Breast epithelium (tissue), 3 donors: ENCODE results near the gene SIN3B.

Experiments
- POLR2A ChIP-seq: fragments of 450-650 bp; IDR thresholded peaks from one replicate; pipeline ENCODE4 v1.6.1; 2016; ENCODE audit warnings: antibody characterized with exemption, mild to moderate bottlenecking, moderate library complexity
- POLR2AphosphoS5 ChIP-seq, 3 donors: sonication (generic); formaldehyde crosslinking; IDR thresholded peaks; one replicate each; pipeline ENCODE4 v1.6.1; 2017; ENCODE audit warnings: antibody characterized with exemption in 3 of 3
- TF ChIP-seq, protein P1 (sequence below), 3 donors: fragments of 450-650 bp; IDR thresholded peaks; one replicate each; pipeline ENCODE4 v1.5.1; 2016 to 2017; ENCODE audit warnings: antibody characterized with exemption in 3 of 3, mild to moderate bottlenecking in 3 of 3, moderate library complexity in 3 of 3

GRCh38 chr19:16814526-16815100, 14.6 kb upstream of the SIN3B start:
- TF ChIP-seq, protein P1, sequence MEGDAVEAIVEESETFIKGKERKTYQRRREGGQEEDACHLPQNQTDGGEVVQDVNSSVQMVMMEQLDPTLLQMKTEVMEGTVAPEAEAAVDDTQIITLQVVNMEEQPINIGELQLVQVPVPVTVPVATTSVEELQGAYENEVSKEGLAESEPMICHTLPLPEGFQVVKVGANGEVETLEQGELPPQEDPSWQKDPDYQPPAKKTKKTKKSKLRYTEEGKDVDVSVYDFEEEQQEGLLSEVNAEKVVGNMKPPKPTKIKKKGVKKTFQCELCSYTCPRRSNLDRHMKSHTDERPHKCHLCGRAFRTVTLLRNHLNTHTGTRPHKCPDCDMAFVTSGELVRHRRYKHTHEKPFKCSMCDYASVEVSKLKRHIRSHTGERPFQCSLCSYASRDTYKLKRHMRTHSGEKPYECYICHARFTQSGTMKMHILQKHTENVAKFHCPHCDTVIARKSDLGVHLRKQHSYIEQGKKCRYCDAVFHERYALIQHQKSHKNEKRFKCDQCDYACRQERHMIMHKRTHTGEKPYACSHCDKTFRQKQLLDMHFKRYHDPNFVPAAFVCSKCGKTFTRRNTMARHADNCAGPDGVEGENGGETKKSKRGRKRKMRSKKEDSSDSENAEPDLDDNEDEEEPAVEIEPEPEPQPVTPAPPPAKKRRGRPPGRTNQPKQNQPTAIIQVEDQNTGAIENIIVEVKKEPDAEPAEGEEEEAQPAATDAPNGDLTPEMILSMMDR (IDR thresholded peaks at IDR 0.05) = no peak
- TF ChIP-seq POLR2AphosphoS5 (IDR thresholded peaks at IDR 0.05) (no peak), POLR2A (no peak)
